PC-3 (cell line): ENCODE data around the gene SMYD2. TPM values are rescaled to one million over a fixed set of nuclear protein-coding genes. Genes with fewer than 3 reads are reported as not detected.

Experiments
- ATAC-seq: fragments of 200-7000 bp; cut with Tn5 transposase; 2 replicates; pipeline ENCODE4 v1.9.1; 2020; ENCODE audit warnings: mild to moderate bottlenecking, moderate library complexity
- BruUV-seq: library from RNA; stranded (reverse); fragments of 400-500 nt; replicated peaks from 2 replicates; lab custom pipeline; 2021; lab: Mats Ljungman, UMichigan
- CTCF ChIA-PET: fragments of 300-600 bp; sonication (Branson Sonifier 250); formaldehyde crosslinking; loops from one replicate; lab custom pipeline; 2022; ENCODE audit warnings: antibody characterized with exemption; lab: Charles Lee
- POLR2A ChIA-PET: fragments of 300-600 bp; sonication (Branson Sonifier 250); formaldehyde crosslinking; loops from one replicate; lab custom pipeline; 2022; ENCODE audit warnings: antibody characterized with exemption; ENCODE audit not compliant: unreplicated experiment; lab: Charles Lee
- DNase-seq: peaks from one replicate; pipeline ENCODE4 v3.0.0-alpha.2; 2015
- H2AFZ ChIP-seq: fragments of 300-600 bp; sonication (generic); 2 replicates; pipeline ENCODE4 v1.6.0; 2016; ENCODE audit warnings: antibody characterized with exemption, low read length
- H3F3A ChIP-seq: fragments of 300-600 bp; sonication (generic); one replicate; pipeline ENCODE4 v1.6.0; 2017; ENCODE audit warnings: antibody characterized with exemption, low read length, control low read depth, mild to moderate bottlenecking; ENCODE audit not compliant: unreplicated experiment
- H3K27ac ChIP-seq: fragments of 300-600 bp; sonication (generic); 2 replicates; pipeline ENCODE4 v1.5.1; 2016; ENCODE audit warnings: mild to moderate bottlenecking, low read length
- H3K27me3 ChIP-seq: fragments of 300-600 bp; sonication (generic); 2 replicates; pipeline ENCODE4 v1.6.1; 2016; ENCODE audit warnings: low read length, mixed read lengths
- H3K36me3 ChIP-seq: fragments of 300-600 bp; sonication (generic); 2 replicates; pipeline ENCODE4 v1.6.1; 2016; ENCODE audit warnings: low read depth, mixed run types, low read length, mixed read lengths
- H3K4me1 ChIP-seq: fragments of 300-600 bp; sonication (generic); 2 replicates; pipeline ENCODE4 v1.5.1; 2016; ENCODE audit warnings: low read length; ENCODE audit not compliant: insufficient read depth
- H3K4me2 ChIP-seq: fragments of 300-600 bp; sonication (generic); 2 replicates; pipeline ENCODE4 v1.6.0; 2016; ENCODE audit warnings: low read length
- H3K4me3 ChIP-seq: fragments of 300-600 bp; sonication (generic); 2 replicates; pipeline ENCODE4 v1.5.1; 2016; ENCODE audit warnings: mild to moderate bottlenecking, low read length, mixed read lengths
- H3K79me2 ChIP-seq: fragments of 300-600 bp; sonication (generic); 2 replicates; pipeline ENCODE4 v1.6.1; 2017; ENCODE audit warnings: low read length, mixed read lengths
- H3K9ac ChIP-seq: fragments of 300-600 bp; sonication (generic); 2 replicates; pipeline ENCODE4 v1.6.0; 2016; ENCODE audit warnings: mild to moderate bottlenecking, low read length
- H3K9me2 ChIP-seq: fragments of 300-600 bp; sonication (generic); replicated peaks from 2 replicates; pipeline ENCODE4 v1.6.1; 2016; ENCODE audit warnings: mixed run types, low read length, mixed read lengths
- H3K9me3 ChIP-seq: fragments of 300-600 bp; sonication (generic); 2 replicates; pipeline ENCODE4 v1.6.1; 2016; ENCODE audit warnings: low read length, mixed read lengths
- H4K20me1 ChIP-seq: fragments of 300-600 bp; sonication (generic); 2 replicates; pipeline ENCODE4 v1.6.1; 2016; ENCODE audit warnings: low read length, mixed read lengths
- CTCF ChIP-seq: fragments of 300-600 bp; sonication (generic); conservative IDR thresholded peaks from 2 replicates; pipeline ENCODE4 v1.5.1; 2017; ENCODE audit warnings: antibody characterized with exemption, low read depth, mild to moderate bottlenecking, low read length
- EZH2 ChIP-seq: fragments of 300-600 bp; sonication (generic); IDR thresholded peaks from one replicate; pipeline ENCODE4 v1.6.1; 2017; ENCODE audit warnings: antibody characterized with exemption, mild to moderate bottlenecking, low read length; ENCODE audit not compliant: unreplicated experiment
- EZH2phosphoT487 ChIP-seq: fragments of 300-600 bp; sonication (generic); IDR thresholded peaks from 2 replicates; pipeline ENCODE4 v1.6.1; 2018; ENCODE audit warnings: mild to moderate bottlenecking, antibody characterized with exemption, low read length, borderline replicate concordance
- intact Hi-C: fragments of 100-400 bp; cut with micrococcal nuclease; formaldehyde crosslinking; loops from 2 replicates; pipeline ENCODE4 v1.9.0; 2023
- total RNA-seq: library from RNA; depleted of rRNA; stranded (reverse); fragments of >200 nt; gene quantifications from 2 replicates; pipeline ENCODE4 v1.2.3, GENCODE V29; 2014

Gene SMYD2
- total RNA-seq, 1 experiment from 2014 or later = 124 TPM

- BruUV-seq = no TSS peak
- intact Hi-C loops = no loop called here
- ChIA-PET CTCF (no interaction called here), POLR2A (no interaction called here)
- no peak for DNase-seq
- Histone ChIP-seq H2AFZ (no peak overlapping the region), H3K9me2 (no peaks in the 10 kb centered on the region), H3F3A (no peaks in the 10 kb centered on the region), H3K27ac (no peak overlapping the region), H3K27me3 (no peaks in the 10 kb centered on the region), H3K4me2 (no peak overlapping the region), H3K4me3 (no peak overlapping the region), H3K4me1 (peaks cover 8% of the 10 kb centered on the region), H3K36me3 (peaks cover 23% of the 10 kb centered on the region; the same call in 1 of the 2 replicates), H4K20me1 (no peaks in the 10 kb centered on the region), H3K79me2 (no peaks in the 10 kb centered on the region), H3K9me3 (no peaks in the 10 kb centered on the region), H3K9ac (no peak overlapping the region)
- no peak for ATAC-seq
- no peak for TF ChIP-seq EZH2phosphoT487
- TF ChIP-seq CTCF = no peak
- TF ChIP-seq EZH2 = no peak
These were observed 38.2 kb downstream of the SMYD2 start for GRCh38 chr1:214318956-214319736.

- Histone ChIP-seq H3K36me3 (peaks cover 23% of the 10 kb centered on the region; the same call in 1 of the 2 replicates), H3K79me2 (no peaks in the 10 kb centered on the region), H2AFZ (no peak overlapping the region), H3K9ac (no peak overlapping the region), H3K4me3 (no peak overlapping the region), H3K4me1 (peaks cover 8% of the 10 kb centered on the region), H4K20me1 (no peaks in the 10 kb centered on the region), H3K4me2 (no peak overlapping the region), H3F3A (no peaks in the 10 kb centered on the region), H3K9me2 (no peaks in the 10 kb centered on the region), H3K9me3 (no peaks in the 10 kb centered on the region), H3K27me3 (no peaks in the 10 kb centered on the region), H3K27ac (no peak overlapping the region)
- BruUV-seq = no TSS peak
- TF ChIP-seq EZH2 = no peak
- peak; percentile 58 for TF ChIP-seq CTCF
- no peak for TF ChIP-seq EZH2phosphoT487
- CTCF ChIA-PET = no interaction called here
- intact Hi-C loops = no loop called here
- POLR2A ChIA-PET = no interaction called here
- ATAC-seq = no peak
- DNase-seq = no peak
These were observed 39.0 kb downstream of the SMYD2 start for GRCh38 chr1:214319938-214320337.
